Activated T-helper 1 cell treated with anti-CD3 and anti-CD28 coated beads, Interleukin-2, amount 50 U/mL, for 16 hours (primary cell): ENCODE measurements around the gene HLA-DOB.

Source experiments
- DNase-seq, 2 donors: peaks; one replicate each; pipeline ENCODE4 v3.0.0-alpha.2; 2020; ENCODE audit warnings: low read depth in 1 of 2, low spot score in 1 of 2

HLA-DOB gene

DNA sequence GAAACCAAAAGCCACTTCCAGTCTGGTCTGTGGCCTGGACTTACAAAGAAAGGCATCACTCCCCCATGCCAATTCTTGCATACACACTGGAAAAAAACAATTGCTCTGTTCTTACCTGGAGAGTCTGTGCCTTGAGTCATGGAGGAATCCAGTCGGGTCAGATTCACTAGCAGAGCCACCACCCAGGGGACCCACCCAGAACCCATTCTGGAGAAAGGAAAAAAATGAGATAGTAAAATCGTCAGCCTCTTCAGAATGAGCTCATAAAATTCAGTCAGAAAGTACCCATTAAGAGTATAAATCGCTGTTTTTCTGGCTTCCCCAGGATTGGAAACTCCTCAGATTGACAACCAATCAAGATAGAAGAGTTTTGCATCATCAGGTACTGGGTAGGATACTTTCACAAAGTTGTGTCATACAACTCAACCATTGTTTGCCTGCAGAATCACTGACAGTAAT lies at the start of gene HLA-DOB:
Gene HLA-DOB (minus strand): TSS at position 257 of the 459 bp plus-strand sequence. CDS start 51 bp downstream, at position 206.
- DNase-seq = no peak

DNA sequence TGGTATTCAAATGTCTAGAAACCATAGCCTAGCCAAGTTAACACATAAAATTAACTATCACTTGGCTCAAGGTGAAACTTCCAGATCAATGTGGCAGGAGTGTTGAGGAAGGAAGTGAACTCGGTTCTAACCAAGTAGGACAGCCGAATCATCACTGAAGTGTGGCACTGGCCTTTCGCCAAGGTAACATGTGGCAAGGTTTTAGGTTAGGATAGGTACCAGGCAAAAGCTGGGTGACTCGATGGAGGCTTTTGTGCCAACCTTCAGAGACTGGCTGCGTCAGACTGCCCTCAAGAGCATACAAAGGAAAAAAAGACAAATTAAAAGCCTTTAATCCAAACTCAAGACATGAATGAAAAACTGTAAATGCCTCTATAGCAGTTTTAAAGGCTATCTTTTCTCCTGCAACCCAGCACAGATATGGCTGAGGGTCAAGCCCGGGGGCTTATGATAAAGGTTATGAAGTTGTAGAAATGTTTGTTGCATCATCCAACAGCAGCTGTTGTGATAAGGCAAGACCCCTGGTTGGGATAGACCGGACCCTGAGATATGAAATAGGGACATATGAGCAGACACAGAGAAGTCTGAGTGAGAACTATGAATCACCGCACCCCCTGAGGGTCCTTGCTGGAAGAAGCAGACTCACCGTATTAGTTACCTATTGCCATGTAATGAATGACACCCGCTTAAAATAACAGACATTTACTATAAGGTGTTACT lies 49.1 kb upstream of the HLA-DOB start:
- DNase-seq = no peak

DNA sequence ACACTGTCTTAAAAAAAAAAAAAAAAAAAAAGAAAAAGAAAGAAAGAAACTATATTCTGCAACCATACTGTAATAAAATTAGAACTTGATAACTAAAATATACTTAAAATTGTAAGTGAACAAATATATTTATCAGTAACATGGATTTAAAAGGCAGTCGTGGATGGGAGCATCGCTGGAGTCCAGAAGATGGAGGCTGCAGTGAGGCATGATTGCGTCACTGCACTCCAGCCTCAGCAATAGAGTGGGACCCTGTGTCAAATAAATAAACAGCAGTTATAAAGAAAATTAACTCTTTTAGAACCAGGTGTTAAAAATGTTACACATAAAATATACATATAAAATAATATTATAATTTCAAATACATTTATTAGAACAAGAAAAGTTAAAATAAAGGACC lies 45.9 kb upstream of the HLA-DOB start:
- no peak for DNase-seq

DNA sequence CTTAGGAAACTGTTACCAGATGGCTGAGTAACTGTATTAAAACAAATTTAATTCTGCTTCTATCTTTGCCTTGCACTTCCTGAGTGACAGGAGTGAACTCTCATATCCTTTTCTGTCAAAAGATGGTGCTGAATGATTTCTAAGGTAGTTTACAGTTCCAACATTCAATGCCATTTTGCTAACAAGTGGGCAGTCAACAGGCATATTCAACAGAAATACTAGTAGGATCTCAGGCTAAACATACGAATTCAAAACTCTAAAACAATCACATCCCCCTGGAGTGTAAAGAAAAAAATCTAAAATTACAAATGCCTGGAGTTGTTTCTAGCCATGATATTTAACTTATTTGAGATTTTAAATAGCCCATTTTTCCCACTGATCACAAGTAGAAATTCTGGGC lies 43.9 kb upstream of the HLA-DOB start:
- no peak for DNase-seq

DNA sequence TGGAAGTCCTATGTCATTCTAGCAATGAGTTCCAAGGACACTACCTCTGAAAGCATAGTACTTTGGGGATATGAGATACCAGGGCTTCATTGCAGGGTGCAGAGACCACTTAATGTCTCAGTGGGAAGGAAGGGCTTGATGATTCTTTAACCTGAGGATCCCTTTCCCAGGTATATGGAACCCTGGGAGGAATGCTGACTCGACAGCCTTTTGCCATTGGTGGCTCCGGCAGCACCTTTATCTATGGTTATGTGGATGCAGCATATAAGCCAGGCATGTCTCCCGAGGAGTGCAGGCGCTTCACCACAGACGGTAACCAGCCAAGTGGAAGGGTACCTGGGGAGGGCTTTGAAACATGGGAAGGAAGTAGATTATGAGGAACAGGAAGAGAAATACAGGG lies 41.4 kb upstream of the HLA-DOB start:
- DNase-seq = no peak

DNA sequence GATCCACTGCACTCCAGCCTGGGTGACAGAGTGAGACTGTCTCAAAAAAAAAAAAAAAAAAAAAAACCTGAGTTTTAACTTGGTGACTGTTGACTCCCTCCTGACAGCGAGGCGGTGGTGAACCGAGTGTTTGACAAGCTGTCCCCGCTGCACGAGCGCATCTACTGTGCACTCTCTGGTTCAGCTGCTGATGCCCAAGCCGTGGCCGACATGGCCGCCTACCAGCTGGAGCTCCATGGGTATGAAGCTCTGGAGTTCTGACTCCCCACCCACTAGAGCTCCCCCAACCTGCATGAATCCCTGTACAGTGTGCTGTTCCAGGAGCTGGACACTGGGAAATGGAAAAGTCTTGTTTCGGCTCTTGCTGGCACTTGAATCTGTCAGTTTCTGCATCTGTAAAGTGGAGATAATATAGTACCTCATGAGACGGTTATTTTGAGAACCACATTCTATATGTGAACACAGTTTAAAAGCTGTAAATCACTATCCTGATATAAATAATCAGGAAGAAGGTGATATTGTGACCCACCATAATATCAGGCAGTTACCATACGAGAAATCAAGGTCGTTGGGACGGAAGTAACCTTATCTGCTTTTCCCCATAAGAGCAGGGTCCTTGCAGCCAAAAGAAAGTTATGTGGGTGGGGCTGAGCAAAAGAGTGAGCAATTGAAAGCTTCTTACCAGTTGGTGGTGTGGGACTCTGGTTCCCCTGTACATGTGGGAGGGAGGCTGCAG lies 40.5 kb upstream of the HLA-DOB start:
- DNase-seq = no peak

DNA sequence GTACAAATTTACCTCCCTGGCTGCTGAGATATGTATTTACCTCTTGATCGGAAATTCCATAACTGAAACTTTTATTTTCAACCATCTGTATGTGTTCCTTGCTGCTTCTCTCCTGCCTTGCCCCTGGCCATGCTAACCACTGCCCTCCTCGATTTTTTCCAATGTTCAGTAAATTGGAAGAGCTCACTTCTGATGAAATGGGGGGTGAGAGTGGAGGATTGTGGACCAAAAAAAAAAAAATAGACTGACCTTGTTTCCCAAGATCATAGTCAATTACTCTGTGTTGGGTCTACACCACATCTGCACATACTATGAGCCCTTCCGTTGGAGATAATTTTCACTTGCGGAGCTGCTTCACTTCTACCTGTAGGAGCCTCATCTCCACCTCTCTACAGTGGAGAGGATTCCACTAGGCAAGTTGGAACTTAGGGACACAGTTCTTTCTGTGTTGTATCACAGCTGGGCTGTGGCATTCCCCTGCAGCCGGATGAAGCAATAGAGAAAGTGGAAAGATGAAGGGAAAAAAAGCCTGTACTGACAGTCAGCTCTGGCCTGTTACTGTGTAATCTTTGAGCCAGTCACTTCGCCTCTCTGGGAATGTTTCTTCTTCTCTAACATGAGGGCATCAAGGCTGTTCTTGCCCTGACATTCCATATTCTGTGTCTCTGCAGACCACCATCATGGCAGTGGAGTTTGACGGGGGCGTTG lies 38.8 kb upstream of the HLA-DOB start:
- DNase-seq = no peak

DNA sequence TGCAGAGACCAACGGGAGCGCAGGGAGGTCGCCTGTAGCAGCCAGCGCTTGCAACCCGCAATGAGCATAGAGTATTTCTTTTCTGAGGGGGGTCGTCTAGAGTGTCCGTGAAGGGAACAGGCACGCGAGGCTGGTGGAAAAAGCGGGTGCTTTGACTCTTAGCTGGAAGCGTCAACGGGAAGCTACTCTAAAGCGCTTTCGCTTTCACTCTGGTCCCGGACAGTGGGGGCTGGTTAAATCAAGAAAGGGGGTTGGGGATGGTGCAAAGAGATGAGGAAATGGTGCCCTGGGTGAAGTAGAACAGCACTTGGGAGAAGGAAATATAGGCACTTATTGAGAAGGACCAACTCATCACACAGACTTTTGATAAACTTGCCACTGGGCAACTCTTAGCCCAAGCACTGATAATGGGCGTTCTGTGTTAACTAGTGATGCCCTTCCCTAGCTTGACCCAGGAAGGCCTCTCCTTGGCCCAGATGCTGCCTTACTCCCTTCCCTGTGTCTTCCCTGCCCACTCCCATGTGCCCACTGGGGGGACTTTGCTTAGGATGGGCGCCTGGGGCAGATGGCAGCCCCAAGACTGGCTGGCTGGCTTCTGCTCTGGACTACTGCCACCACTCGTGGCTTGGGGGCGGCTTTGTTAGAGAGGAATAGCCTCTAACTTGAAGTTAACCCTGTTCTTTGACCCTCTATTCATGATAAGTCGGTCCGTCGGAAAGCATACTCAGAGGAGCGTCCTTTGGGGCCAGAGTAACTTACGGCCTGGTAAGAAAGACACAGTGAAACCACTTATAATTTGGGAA lies 37.8 kb upstream of the HLA-DOB start:
- peak in 1 of 2 donors; percentile 40 for DNase-seq

DNA sequence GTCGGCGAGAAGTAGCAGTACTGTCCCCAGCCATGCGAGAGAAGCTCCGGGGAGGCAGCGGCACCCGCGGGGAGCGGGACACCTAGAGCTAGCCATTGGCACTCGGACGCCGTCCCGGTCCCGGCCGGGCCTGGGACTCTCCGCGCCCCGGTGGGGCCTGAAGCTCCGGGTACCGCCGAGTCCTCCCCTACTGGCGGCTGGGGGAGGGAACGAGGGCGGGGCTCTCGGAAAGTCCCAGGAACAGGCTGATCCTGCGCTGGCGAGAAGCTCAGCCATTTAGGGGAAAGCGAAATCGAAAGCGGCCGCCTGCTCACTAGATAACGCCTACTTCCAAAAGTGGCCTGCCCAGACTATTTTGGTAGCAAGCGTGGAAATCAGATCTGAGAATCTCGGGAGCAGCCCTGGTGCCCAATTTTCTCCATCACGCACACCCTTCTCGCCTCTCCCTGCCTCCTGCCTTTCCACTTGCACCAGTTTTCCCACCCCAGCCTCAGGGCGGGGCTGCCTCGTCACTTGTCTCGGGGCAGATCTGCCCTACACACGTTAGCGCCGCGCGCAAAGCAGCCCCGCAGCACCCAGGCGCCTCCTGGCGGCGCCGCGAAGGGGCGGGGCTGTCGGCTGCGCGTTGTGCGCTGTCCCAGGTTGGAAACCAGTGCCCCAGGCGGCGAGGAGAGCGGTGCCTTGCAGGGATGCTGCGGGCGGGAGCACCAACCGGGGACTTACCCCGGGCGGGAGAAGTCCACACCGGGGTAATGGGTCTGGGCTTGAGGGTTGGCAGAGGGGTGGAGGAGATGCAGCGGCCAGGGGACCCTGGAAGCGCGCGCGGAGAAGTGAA lies 37.0 kb upstream of the HLA-DOB start, which contains the start of the genes PSMB9 and TAP1:
Gene PSMB9 (plus strand): TSS at position 652 of the 835 bp plus-strand sequence. CDS start 38 bp downstream, at position 690.
Gene TAP1 (minus strand): TSS at position 164 of the 835 bp plus-strand sequence. CDS start 68 bp downstream, at position 96.
- DNase-seq = peak; percentile 77 to 91

DNA sequence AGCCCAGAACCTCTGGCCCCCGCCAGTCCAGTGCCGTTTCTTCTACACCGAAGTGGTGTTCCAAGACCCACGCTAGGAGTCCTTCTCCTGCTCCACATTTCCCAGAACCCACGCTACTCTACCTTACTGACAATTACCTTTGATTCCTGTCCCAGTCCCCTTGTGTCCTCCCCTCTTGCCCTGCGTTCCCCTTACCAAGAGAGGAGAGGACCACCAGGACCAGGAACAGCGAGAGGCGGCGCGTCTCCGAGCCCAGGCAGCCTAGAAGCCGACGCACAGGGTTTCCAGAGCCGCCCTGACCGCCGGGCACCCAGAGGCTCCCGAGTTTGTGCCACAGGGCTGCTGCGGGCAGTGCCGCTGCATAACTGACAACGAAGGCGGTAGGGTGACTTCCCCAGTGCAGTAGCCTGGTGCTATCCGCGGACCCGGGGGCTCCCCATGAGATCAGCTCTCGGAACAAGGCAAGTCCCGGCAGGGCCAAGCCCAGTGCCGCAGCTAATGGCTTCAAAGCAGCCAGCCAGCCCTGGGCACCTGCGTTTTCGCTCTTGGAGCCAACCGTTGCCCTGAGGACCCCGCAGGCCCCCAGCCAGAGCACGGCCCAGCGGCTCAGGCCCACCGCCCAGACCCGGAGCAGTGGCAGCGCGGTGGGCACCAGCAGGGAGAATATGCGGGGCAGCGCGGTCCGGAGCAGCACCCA lies 36.2 kb upstream of the HLA-DOB start:
- DNase-seq = peak; percentile 35 to 43

DNA sequence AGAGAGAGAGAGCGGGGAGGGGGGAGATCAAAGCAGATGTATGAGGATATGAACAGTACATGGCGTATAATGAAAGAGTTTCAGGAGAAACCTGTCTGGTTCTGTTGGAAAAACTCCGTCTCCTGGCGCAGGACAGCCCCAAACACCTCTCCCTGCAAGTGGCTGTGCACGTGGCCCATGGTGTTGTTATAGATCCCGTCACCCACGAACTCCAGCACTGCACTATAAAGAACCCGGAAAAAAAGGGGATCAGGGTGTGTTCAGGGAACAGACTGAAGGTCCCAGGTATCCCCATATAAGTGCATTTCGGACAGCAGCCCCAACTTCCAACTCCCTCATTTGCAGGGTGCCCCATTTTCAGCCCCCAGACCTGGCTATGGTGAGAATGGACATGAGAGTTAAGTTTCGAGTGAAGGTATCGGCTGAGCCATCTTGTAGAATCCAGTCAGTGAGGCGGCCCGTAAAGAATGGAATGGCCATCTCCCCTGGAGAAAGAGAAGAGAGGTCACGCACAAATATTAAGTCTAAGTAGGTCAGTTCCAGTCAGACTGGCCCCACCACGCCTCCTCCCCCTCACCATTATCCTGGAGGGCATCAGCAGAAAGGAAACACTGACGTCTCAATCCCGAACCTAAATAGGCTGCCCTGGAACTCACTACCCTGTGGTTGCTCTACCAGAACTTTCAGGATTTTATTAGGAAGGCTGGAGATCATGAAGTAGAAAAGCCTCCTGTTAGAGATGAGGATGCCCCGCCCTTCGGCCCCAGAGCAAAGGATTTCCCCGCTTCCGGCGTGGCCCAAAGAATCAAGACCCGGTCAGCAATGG lies 35.4 kb upstream of the HLA-DOB start:
- no peak for DNase-seq

DNA sequence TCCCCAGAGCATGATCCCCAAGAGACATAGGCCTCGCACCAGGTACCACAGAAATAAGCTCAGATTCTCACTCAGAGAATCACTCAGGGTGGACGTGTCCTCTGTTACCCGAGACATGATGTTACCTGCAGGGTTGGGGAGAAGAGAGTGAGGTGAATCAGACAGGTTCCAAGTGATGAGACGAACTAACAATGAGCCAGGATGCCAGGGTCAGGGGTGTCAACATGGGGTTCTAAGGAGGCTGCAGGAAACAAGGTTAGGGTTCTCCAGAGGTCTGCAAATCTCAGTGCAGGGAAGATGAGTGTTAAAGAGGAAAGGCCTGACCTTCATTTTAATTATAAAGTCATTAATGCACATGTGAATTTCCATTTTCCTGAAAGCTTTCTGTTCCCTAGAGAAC lies 34.2 kb upstream of the HLA-DOB start:
- no peak for DNase-seq

DNA sequence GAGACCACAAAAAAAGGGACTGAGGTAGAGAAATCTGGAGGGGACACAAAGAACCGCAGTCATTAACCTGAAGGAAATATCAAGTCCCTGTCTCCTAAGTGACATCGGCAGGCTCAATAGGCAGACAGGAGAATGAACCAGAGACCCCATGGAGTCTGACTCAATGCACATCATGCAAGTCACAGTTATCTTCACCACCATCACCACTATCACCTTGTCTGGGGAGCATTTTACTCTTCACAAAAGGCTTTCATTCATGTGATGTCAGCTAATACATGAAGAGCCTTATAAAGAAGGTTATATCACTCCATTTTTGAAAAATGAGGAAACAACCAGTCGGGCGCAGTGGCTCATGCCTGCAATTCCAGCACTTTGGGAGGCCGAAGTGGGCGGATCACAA lies 32.3 kb upstream of the HLA-DOB start:
- no peak for DNase-seq

DNA sequence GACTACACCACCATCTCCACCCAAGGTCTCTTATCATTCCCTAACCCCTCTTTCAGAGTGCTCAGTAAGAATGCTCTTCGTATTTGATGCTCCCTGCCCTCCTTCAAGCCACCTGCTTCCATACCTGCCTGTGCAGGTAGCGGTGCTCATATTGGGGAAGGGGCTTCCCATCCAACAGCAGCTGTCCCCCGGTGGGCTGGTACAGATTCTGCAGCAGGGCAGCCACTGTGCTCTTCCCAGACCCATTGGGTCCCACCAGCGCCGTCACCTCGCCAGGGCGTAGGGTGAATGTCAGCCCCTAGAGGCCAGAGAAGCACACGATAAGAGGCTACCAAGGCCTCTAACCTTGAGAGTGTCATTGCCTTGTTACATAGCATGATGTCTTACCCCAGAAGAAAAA lies 31.0 kb upstream of the HLA-DOB start:
- no peak for DNase-seq

DNA sequence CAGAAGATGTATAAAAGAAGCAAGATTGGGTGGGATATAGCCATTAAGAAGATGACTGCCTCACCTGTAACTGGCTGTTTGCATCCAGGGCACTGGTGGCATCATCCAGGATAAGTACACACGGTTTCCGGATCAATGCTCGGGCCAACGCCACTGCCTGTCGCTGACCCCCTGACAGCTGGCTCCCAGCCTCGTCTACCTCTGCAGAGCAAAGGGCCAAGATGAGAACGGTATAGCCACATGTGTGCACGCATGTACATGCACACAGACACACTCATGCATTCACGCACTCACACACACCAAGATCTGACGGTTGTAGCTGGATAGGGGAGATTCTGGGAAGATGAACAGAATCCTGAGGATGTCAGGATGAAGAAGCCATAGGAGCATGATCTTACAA lies 30.2 kb upstream of the HLA-DOB start:
- DNase-seq = no peak

DNA sequence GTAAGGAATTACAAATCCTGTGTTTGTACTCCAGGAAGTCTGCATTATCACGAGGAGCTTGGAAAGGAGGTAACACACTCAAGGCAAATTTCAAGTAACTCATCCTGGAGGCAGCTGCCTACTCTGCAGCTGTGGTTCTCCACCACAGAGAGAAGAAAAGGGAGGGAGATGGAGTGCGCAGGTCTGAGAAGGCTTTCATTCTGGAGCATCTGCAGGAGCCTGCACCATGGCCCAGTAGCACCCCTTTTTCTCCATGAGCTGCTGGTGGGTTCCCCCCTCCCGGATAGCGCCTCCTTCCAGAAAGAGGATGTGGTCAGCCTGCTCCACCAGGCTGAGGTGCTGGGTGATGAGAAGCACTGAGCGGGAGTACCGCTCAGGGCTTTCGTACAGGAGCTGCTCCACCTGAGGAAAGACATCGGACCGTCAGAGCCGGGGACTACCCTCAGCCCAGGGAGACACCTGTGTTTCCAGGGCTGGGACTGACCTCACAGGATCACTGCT lies 28.6 kb upstream of the HLA-DOB start:
- no peak for DNase-seq

DNA sequence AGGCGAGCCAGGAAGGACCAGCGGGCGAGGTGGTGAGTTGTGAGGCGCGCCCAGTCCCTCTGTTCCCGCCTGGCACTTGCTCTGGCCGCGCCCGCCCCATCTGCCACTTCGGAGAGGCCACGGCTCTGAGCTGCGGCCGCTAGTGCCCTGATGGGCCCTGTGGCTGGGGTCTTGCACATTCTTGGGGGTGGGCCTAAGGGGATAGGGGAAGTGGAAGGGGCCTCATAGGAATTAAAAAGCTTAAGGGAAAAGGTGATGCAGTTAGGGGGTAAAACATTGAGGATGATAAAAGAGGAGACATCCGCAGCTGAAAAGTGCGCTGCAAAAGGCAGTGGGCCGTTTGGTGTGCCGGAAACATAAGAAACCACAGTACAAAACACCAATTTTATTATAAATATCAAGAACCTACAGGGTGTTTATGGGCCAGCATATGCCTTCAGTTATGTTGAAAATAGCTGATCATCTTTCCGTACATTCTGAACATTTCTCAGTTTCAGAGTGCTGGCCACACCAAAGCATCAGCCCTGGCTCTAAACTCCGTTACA lies 28.1 kb upstream of the HLA-DOB start:
- no peak for DNase-seq
